ENCODE measurements around the gene TAPT1. TPM values are rescaled to one million over a fixed set of nuclear protein-coding genes. Genes with fewer than 3 reads are reported as not detected.
A peak's percentile ranks its signal among the peaks of the same experiment; 100 is the strongest.

Gene TAPT1
- total and polyA plus RNA-seq, 9 of the 15 experiments (the other 6 are each of a cell fraction or from before 2014, with no cell fraction given): 1.6 to 36.7 (median 20.7) TPM

- no peak for FAIRE-seq
These were observed 33.1 kb upstream of the TAPT1 start for GRCh38 chr4:16259241-16259888.

GRCh38 chr4:16257611-16258010 lies 31.3 kb upstream of the TAPT1 start:
- POLR2A ChIA-PET: interaction anchor here (0.7 kb wide), 1 partner anchor 221 kb away, joined by 3 read pairs; no protein-coding TSS in a partner anchor

More at GRCh38 chr4:16259241-16259888, 33.1 kb upstream of the TAPT1 start:
- no peaks in the 10 kb centered on the region for H4K20me1 ChIP-seq (replicated peaks; ENCODE audit: control insufficient read depth, insufficient read depth, low read length)
- 8% methylated on average over 1 of the region's 1 CpG for WGBS (ENCODE audit: insufficient coverage, low coverage, missing lambda C conversion rate)
- ATAC-seq (no peak), DNase-seq (ENCODE audit: extremely low read depth in 1 of 4, low spot score in 3 of 4) (no peak)
- H3K79me2 ChIP-seq (ENCODE audit: control insufficient read depth, insufficient read depth, low read length): no peaks in the 10 kb centered on the region
- ChIA-PET POLR2A (interaction anchor here (1.2 kb wide), 1 partner anchor 9 kb away, joined by 3 read pairs; no protein-coding TSS in a partner anchor), CTCF (ENCODE audit: low intra/inter-chr PET ratio) (no interaction called here)
- BruUV-seq (replicated peaks): no TSS peak
- no peaks in the 10 kb centered on the region; a peak in 1 of 5 replicates for H3K4me1 ChIP-seq (replicated peaks in 1 of 2; ENCODE audit: control insufficient read depth in 2 of 2, insufficient read depth in 2 of 2, low read length in 2 of 2)
- intact Hi-C loops (cut with micrococcal nuclease): no loop called here
- no peak overlapping the region for H3K4me3 ChIP-seq
- no peak overlapping the region for H3K4me2 ChIP-seq (ENCODE audit: insufficient read depth, low read length)
- H3K9me3 ChIP-seq (replicated peaks; ENCODE audit: control insufficient read depth, insufficient read depth, low read depth, low read length): no peaks in the 10 kb centered on the region; the same call in 1 of the 2 replicates
- in situ Hi-C loops (cut with MboI): loop anchor here (25.0 kb wide), 1 partner anchor 447 kb away; no protein-coding TSS in a partner anchor
- H3K27ac ChIP-seq (ENCODE audit: extremely low read depth, low read depth, low read length): no peak overlapping the region
- TF ChIP-seq TCF7L2 (IDR thresholded peaks at IDR 0.05; ENCODE audit: low read depth, low read length): no peak
- TF ChIP-seq SPI1 (IDR thresholded peaks at IDR 0.05; ENCODE audit: borderline replicate concordance, low read depth, low read length): peak; percentile 59; the same call in 1 of the 2 replicates
- H3K36me3 ChIP-seq (ENCODE audit: control insufficient read depth, insufficient read depth, low read length): no peaks in the 10 kb centered on the region
- H3K9me1 ChIP-seq (ENCODE audit: control insufficient read depth, insufficient read depth, low read length): no peaks in the 10 kb centered on the region
- H3K27me3 ChIP-seq (ENCODE audit: control insufficient read depth in 2 of 2, insufficient read depth in 2 of 2, low read length in 2 of 2): 0 out of 5 replicates have a peak, but pooled peaks cover 0 to 5% of the 10 kb centered on the region in 2 experiments
- no peak overlapping the region for H3K9ac ChIP-seq (ENCODE audit: insufficient read depth in 1 of 2, low read depth in 2 of 2, low read length in 2 of 2)
- H2AFZ ChIP-seq (ENCODE audit: low read depth, low read length): no peak overlapping the region

More at GRCh38 chr4:16257611-16258010, 31.3 kb upstream of the TAPT1 start:
- FAIRE-seq (no peak), DNase-seq (ENCODE audit: extremely low read depth in 1 of 4, low spot score in 3 of 4) (no peak), ATAC-seq (no peak)
- H3K9me1 ChIP-seq (ENCODE audit: control insufficient read depth, insufficient read depth, low read length): no peaks in the 10 kb centered on the region
- H3K36me3 ChIP-seq (ENCODE audit: control insufficient read depth, insufficient read depth, low read length): no peaks in the 10 kb centered on the region
- CTCF ChIA-PET (ENCODE audit: low intra/inter-chr PET ratio): no interaction called here
- no peak overlapping the region for H3K4me3 ChIP-seq
- 4% methylated on average over 2 of the region's 2 CpGs for WGBS (ENCODE audit: insufficient coverage, low coverage, missing lambda C conversion rate)
- H3K9ac ChIP-seq (ENCODE audit: insufficient read depth in 1 of 2, low read depth in 2 of 2, low read length in 2 of 2): no peak overlapping the region
- intact Hi-C loops (cut with micrococcal nuclease) (no loop called here), in situ Hi-C loops (cut with MboI) (loop anchor here (25.0 kb wide), 1 partner anchor 445 kb away; no protein-coding TSS in a partner anchor)
- H3K27ac ChIP-seq (ENCODE audit: extremely low read depth, low read depth, low read length): no peak overlapping the region
- H3K9me3 ChIP-seq (replicated peaks; ENCODE audit: control insufficient read depth, insufficient read depth, low read depth, low read length): no peaks in the 10 kb centered on the region; the same call in 1 of the 2 replicates
- H2AFZ ChIP-seq (ENCODE audit: low read depth, low read length): no peak overlapping the region
- no peaks in the 10 kb centered on the region; a peak in 1 of 5 replicates for H3K4me1 ChIP-seq (replicated peaks in 1 of 2; ENCODE audit: control insufficient read depth in 2 of 2, insufficient read depth in 2 of 2, low read length in 2 of 2)
- 0 out of 5 replicates have a peak, but pooled peaks cover 0 to 5% of the 10 kb centered on the region in 2 experiments for H3K27me3 ChIP-seq (ENCODE audit: control insufficient read depth in 2 of 2, insufficient read depth in 2 of 2, low read length in 2 of 2)
- H3K4me2 ChIP-seq (ENCODE audit: insufficient read depth, low read length): no peak overlapping the region
- no peaks in the 10 kb centered on the region for H4K20me1 ChIP-seq (replicated peaks; ENCODE audit: control insufficient read depth, insufficient read depth, low read length)
- H3K79me2 ChIP-seq (ENCODE audit: control insufficient read depth, insufficient read depth, low read length): no peaks in the 10 kb centered on the region
- BruUV-seq (replicated peaks): no TSS peak
- TF ChIP-seq HNRNPUL1 (IDR thresholded peaks at IDR 0.05; ENCODE audit: low read length) (no peak), FOXM1 (IDR thresholded peaks at IDR 0.05; ENCODE audit: low read depth) (no peak), FOXM1 (CRISPR knock-in tag; IDR thresholded peaks at IDR 0.05; ENCODE audit: low read depth) (no peak), MYNN (IDR thresholded peaks at IDR 0.05) (no peak), MYNN (CRISPR knock-in tag; IDR thresholded peaks at IDR 0.05) (no peak)

Measured in K562 (cell line).